Sigmoid colon (tissue), 7 donors: ENCODE measurements around the gene SNX3. TPM values are rescaled to one million over a fixed set of nuclear protein-coding genes. Genes with fewer than 3 reads are reported as not detected.

ENCODE experiments used
- DNase-seq: peaks from one replicate; pipeline ENCODE4 v3.0.0-alpha.2; 2019
- H3K27ac ChIP-seq, 4 donors: fragments of 200-600 bp; sonication (generic); one replicate each; pipeline ENCODE4 v1.5.1; 2016 to 2019; ENCODE audit warnings: mild to moderate bottlenecking in 1 of 4
- H3K27me3 ChIP-seq, 3 donors: fragments of 200-600 bp; sonication (generic); one replicate each; pipeline ENCODE4 v1.5.1; 2019; ENCODE audit warnings: mild to moderate bottlenecking in 1 of 3
- H3K36me3 ChIP-seq, 4 donors: fragments of 200-600 bp; sonication (generic); one replicate each; pipeline ENCODE4 v1.5.1; 2016 to 2019
- H3K4me1 ChIP-seq, 4 donors: fragments of 200-600 bp; sonication (generic); one replicate each; pipeline ENCODE4 v1.5.1; 2017 to 2019
- H3K4me3 ChIP-seq, 4 donors: fragments of 200-600 bp; sonication (generic); one replicate each; pipeline ENCODE4 v1.5.1; 2017 to 2019; ENCODE audit warnings: mild to moderate bottlenecking in 2 of 4, moderate library complexity in 1 of 4
- H3K9me3 ChIP-seq, 4 donors: fragments of 200-600 bp in 3 of 4; sonication (generic) in 3 of 4; one replicate each; pipeline versions ENCODE4 v1.5.1 to v1.6.1; 2013 to 2019
- CTCF ChIP-seq, 4 experiments: fragments of 450-650 bp in 3 of 4; fragments of 200-600 bp in 1 of 4; IDR thresholded peaks; one replicate each; pipeline ENCODE4 v1.5.1; 2016 to 2019; ENCODE audit warnings: antibody characterized with exemption in 4 of 4, mild to moderate bottlenecking in 3 of 4, moderate library complexity in 2 of 4
- EP300 ChIP-seq, 4 donors: sonication (generic); formaldehyde crosslinking; IDR thresholded peaks; one replicate each; pipeline ENCODE4 v1.6.1; 2017; ENCODE audit warnings: antibody characterized with exemption in 4 of 4
- POLR2A ChIP-seq, 2 donors: fragments of 450-650 bp; IDR thresholded peaks; one replicate each; pipeline ENCODE4 v1.6.1; 2016; ENCODE audit warnings: antibody characterized with exemption in 2 of 2, mild to moderate bottlenecking in 2 of 2, moderate library complexity in 2 of 2
- POLR2AphosphoS5 ChIP-seq, 4 donors: sonication (generic); formaldehyde crosslinking; IDR thresholded peaks; one replicate each; pipeline ENCODE4 v1.6.1; 2017; ENCODE audit warnings: antibody characterized with exemption in 4 of 4
- WGBS, 2 donors: extraction: QIAGEN DNeasy Blood & Tissue Kit; methylation state at CpG; one replicate each; pipeline ENCODE4 v1.1.7; 2013; 5-methylcytosine and 5-hydroxymethylcytosine counted together
- intact Hi-C: fragments of 100-400 bp; cut with DNase I; formaldehyde crosslinking; loops from one replicate; pipeline ENCODE4 v1.15.1; 2023
- polyA plus RNA-seq, 3 donors: library from polyadenylated mRNA; stranded (reverse); fragments of 200-250 nt; gene quantifications; one replicate each; pipeline ENCODE4 v1.2.3, GENCODE V29; 2013
- total RNA-seq, 4 donors: library from RNA; depleted of rRNA; stranded (reverse); fragments of >200 nt; gene quantifications; one replicate each; pipeline ENCODE4 v1.1.0, GENCODE V29; 2016
- donor health status: healthy with polysubstance abuse.
- donor health status: Bipolar disorder and iron deficiency.
- donor health status: healthy.

Gene SNX3
- total and polyA plus RNA-seq, 7 donors, result 135 to 242 (median 220) TPM

GRCh38 chr6:108193131-108193530, 67.7 kb downstream of the SNX3 start:
- H3K4me1 ChIP-seq, result no peaks in the 10 kb centered on the region
- H3K27ac ChIP-seq, result no peak overlapping the region
- H3K27me3 ChIP-seq, result no peaks in the 10 kb centered on the region
- no peaks in the 10 kb centered on the region for H3K9me3 ChIP-seq
- DNase-seq, result no peak
- H3K36me3 ChIP-seq, result no peaks in the 10 kb centered on the region
- no peak for TF ChIP-seq EP300 (IDR thresholded peaks at IDR 0.05)
- no peak for TF ChIP-seq POLR2AphosphoS5 (IDR thresholded peaks at IDR 0.05)
- no peak overlapping the region for H3K4me3 ChIP-seq
- WGBS, 2 donors, result 84 to 89% methylated on average over 1 of the region's 1 CpG
- intact Hi-C loops, result no loop called here

DNA sequence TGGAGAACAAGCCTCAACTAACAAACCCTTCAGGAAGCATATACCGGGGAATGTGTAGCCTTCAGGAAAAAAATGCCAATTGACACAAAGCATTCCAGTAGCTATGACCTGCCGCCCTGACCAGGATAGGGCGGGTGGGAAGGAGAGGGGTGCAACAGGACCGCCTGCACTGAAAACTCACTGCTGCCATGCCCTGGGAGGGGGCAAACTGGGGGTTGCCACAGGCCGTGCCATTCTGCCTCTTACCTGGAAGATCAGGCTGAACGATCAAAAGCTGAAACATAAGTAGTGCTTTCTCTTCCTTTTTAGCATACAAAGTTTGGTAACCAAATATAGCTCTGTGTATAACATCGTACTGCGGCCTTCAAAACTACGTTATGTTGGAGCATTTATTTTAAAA, 73.3 kb downstream of the SNX3 start:
- no peak for DNase-seq
- Histone ChIP-seq H3K27me3 (no peaks in the 10 kb centered on the region), H3K27ac (no peak overlapping the region), H3K36me3 (no peaks in the 10 kb centered on the region), H3K4me3 (no peak overlapping the region), H3K4me1 (no peaks in the 10 kb centered on the region), H3K9me3 (no peaks in the 10 kb centered on the region)
- TF ChIP-seq POLR2A (IDR thresholded peaks at IDR 0.05), result no peak
- no peak for TF ChIP-seq POLR2AphosphoS5 (IDR thresholded peaks at IDR 0.05)
- no peak for TF ChIP-seq EP300 (IDR thresholded peaks at IDR 0.05)
- no peak for TF ChIP-seq CTCF (IDR thresholded peaks at IDR 0.05)
- intact Hi-C loops, result no loop called here
- WGBS, 2 donors, result 92 to 95% methylated on average over 9 of the region's 9 CpGs

- H3K4me1 ChIP-seq, result no peaks in the 10 kb centered on the region
- H3K27me3 ChIP-seq, result peaks cover 0 to 6% (median 0%) of the 10 kb centered on the region in 3 donors
- WGBS, 2 donors, result 19 to 72% methylated on average over 2 of the region's 2 CpGs
- H3K4me3 ChIP-seq, result no peak overlapping the region
- no peaks in the 10 kb centered on the region for H3K9me3 ChIP-seq
- TF ChIP-seq POLR2A (IDR thresholded peaks at IDR 0.05) (no peak), CTCF (IDR thresholded peaks at IDR 0.05) (no peak)
- DNase-seq, result no peak
- no peaks in the 10 kb centered on the region for H3K36me3 ChIP-seq
- H3K27ac ChIP-seq, result no peak overlapping the region
- intact Hi-C loops, result no loop called here
Measured at GRCh38 chr6:108186226-108186625, 74.6 kb downstream of the SNX3 start.

- intact Hi-C loops, result no loop called here
- H3K9me3 ChIP-seq, result no peaks in the 10 kb centered on the region
Measured at GRCh38 chr6:108180776-108181175, 80.1 kb downstream of the SNX3 start.

DNA sequence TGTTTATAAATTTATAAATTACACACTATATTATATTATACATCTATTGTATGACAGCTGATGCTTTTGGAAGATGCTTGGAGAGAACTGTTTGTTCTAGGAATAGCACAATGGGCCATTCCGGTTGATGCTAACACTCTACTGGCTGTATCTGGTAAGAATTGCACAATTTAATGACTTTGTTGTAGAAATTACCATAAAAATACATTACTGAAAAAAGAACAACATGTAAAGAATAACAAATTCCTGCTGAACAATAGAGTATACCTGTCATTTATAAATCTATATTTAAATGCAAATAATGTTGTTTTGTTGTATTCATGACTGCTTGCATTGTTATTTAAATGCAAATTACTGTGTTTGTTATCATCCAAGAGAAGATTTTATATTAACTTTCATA, 80.6 kb downstream of the SNX3 start:
- intact Hi-C loops, result no loop called here
- peaks cover 18 to 62% (median 31%) of the 10 kb centered on the region in 3 donors for H3K27me3 ChIP-seq
- no peak overlapping the region for H3K27ac ChIP-seq
- no peak for TF ChIP-seq POLR2AphosphoS5 (IDR thresholded peaks at IDR 0.05)
- no peak for TF ChIP-seq EP300 (IDR thresholded peaks at IDR 0.05)
- TF ChIP-seq POLR2A (IDR thresholded peaks at IDR 0.05), result no peak
- TF ChIP-seq CTCF (IDR thresholded peaks at IDR 0.05), result no peak
- H3K4me1 ChIP-seq, result peaks cover 0 to 13% (median 13%) of the 10 kb centered on the region in 4 donors
- H3K36me3 ChIP-seq, result no peaks in the 10 kb centered on the region
- H3K4me3 ChIP-seq, result no peak overlapping the region
- DNase-seq, result no peak
- WGBS, 2 donors, result 18 to 48% methylated on average over 1 of the region's 1 CpG
- H3K9me3 ChIP-seq, result no peaks in the 10 kb centered on the region

More at GRCh38 chr6:108180776-108181175, 80.1 kb downstream of the SNX3 start:
- H3K4me1 ChIP-seq, result peaks cover 0 to 8% (median 8%) of the 10 kb centered on the region in 4 donors
- DNase-seq, result no peak
- no peaks in the 10 kb centered on the region for H3K36me3 ChIP-seq
- peaks cover 13 to 57% (median 26%) of the 10 kb centered on the region in 3 donors for H3K27me3 ChIP-seq
- 60 to 68% methylated on average over 6 of the region's 6 CpGs for WGBS, 2 donors
- H3K4me3 ChIP-seq, result no peak overlapping the region
- no peak for TF ChIP-seq CTCF (IDR thresholded peaks at IDR 0.05)
- no peak for TF ChIP-seq EP300 (IDR thresholded peaks at IDR 0.05)
- no peak for TF ChIP-seq POLR2AphosphoS5 (IDR thresholded peaks at IDR 0.05)
- no peak for TF ChIP-seq POLR2A (IDR thresholded peaks at IDR 0.05)
- no peak overlapping the region for H3K27ac ChIP-seq
